H9 (cell line): ENCODE measurements around the gene SLC25A20. TPM values are rescaled to one million over a fixed set of nuclear protein-coding genes. Genes with fewer than 3 reads are reported as not detected.

Experiments
- DNase-seq: peaks from one replicate; pipeline ENCODE4 v3.0.0-alpha.2; 2017
- H2AFZ ChIP-seq: one replicate; pipeline ENCODE4 v1.6.1; 2013; ENCODE audit warnings: mild to moderate bottlenecking, low read length, control low read depth, moderate library complexity
- H2AK5ac ChIP-seq: 2 replicates; pipeline ENCODE4 v1.6.1; 2013; ENCODE audit warnings: low read length, control low read depth, mixed read lengths; ENCODE audit not compliant: insufficient read length
- H2BK120ac ChIP-seq: one replicate; pipeline ENCODE4 v1.6.1; 2013; ENCODE audit warnings: low read depth, mild to moderate bottlenecking, low read length, control low read depth, inconsistent platforms; ENCODE audit not compliant: poor library complexity, severe bottlenecking
- H2BK12ac ChIP-seq: 2 replicates; pipeline ENCODE4 v1.6.1; 2013; ENCODE audit warnings: low read length, control low read depth, mixed read lengths, low read depth; ENCODE audit not compliant: insufficient read length
- H2BK15ac ChIP-seq: 2 replicates; pipeline ENCODE4 v1.6.1; 2013; ENCODE audit warnings: low read depth, low read length, control low read depth
- H2BK20ac ChIP-seq: one replicate; pipeline ENCODE4 v1.6.1; 2013; ENCODE audit warnings: low read depth, mild to moderate bottlenecking, low read length, control low read depth, inconsistent platforms; ENCODE audit not compliant: poor library complexity, severe bottlenecking
- H2BK5ac ChIP-seq: 2 replicates; pipeline ENCODE4 v1.6.1; 2013; ENCODE audit warnings: low read length, control low read depth, mixed read lengths; ENCODE audit not compliant: insufficient read length
- H3K14ac ChIP-seq: 2 replicates; pipeline ENCODE4 v1.6.1; 2013; ENCODE audit warnings: low read length, control low read depth; ENCODE audit not compliant: insufficient read depth
- H3K18ac ChIP-seq: 2 replicates; pipeline ENCODE4 v1.6.1; 2013; ENCODE audit warnings: low read depth, mild to moderate bottlenecking, mixed read lengths, low read length, control low read depth; ENCODE audit not compliant: insufficient read length
- H3K23ac ChIP-seq: 2 replicates; pipeline ENCODE4 v1.6.1; 2013; ENCODE audit warnings: low read length, control low read depth, mixed read lengths, low read depth; ENCODE audit not compliant: insufficient read length
- H3K23me2 ChIP-seq: 2 replicates; pipeline ENCODE4 v1.6.1; 2013; ENCODE audit warnings: low read depth, mild to moderate bottlenecking, mixed read lengths, low read length, control low read depth; ENCODE audit not compliant: insufficient read length, poor library complexity, severe bottlenecking
- H3K27ac ChIP-seq: 2 replicates; pipeline ENCODE4 v1.5.1; 2013; ENCODE audit warnings: low read length, control low read depth, mixed read lengths, low read depth; ENCODE audit not compliant: insufficient read length
- H3K27me3 ChIP-seq: 2 replicates; pipeline ENCODE4 v1.6.1; 2013; ENCODE audit warnings: low read length, control low read depth, inconsistent platforms; ENCODE audit not compliant: insufficient read depth
- H3K4ac ChIP-seq: 2 replicates; pipeline ENCODE4 v1.6.1; 2013; ENCODE audit warnings: low read depth, mild to moderate bottlenecking, control low read depth, inconsistent platforms, low read length, moderate library complexity
- H3K4me1 ChIP-seq: 2 replicates; pipeline ENCODE4 v1.6.1; 2013; ENCODE audit warnings: low read length, control low read depth, inconsistent platforms; ENCODE audit not compliant: insufficient read depth
- H3K4me2 ChIP-seq: 2 replicates; pipeline ENCODE4 v1.6.1; 2013; ENCODE audit warnings: low read length, control low read depth, mixed read lengths; ENCODE audit not compliant: insufficient read length, insufficient read depth
- H3K56ac ChIP-seq: 2 replicates; pipeline ENCODE4 v1.6.1; 2013; ENCODE audit warnings: low read depth, mild to moderate bottlenecking, mixed read lengths, low read length, control low read depth; ENCODE audit not compliant: insufficient read length
- H3K79me1 ChIP-seq: 2 replicates; pipeline ENCODE4 v1.6.1; 2013; ENCODE audit warnings: low read depth, mild to moderate bottlenecking, moderate library complexity, low read length, control low read depth, inconsistent platforms; ENCODE audit not compliant: insufficient read depth, poor library complexity, severe bottlenecking
- H3K79me2 ChIP-seq: 2 replicates; pipeline ENCODE4 v1.6.1; 2013; ENCODE audit warnings: low read length, control low read depth, inconsistent platforms; ENCODE audit not compliant: insufficient read depth
- H3K9ac ChIP-seq: 2 replicates; pipeline ENCODE4 v1.6.1; 2013; ENCODE audit warnings: low read length, control low read depth, mixed read lengths; ENCODE audit not compliant: insufficient read length; ENCODE audit errors: extremely low read depth
- H3K9me3 ChIP-seq: one replicate; pipeline ENCODE4 v1.6.1; 2013; ENCODE audit warnings: low read depth, low read length, inconsistent platforms; ENCODE audit not compliant: control insufficient read depth
- H3T11ph ChIP-seq: one replicate; pipeline ENCODE4 v1.6.1; 2013; ENCODE audit warnings: mild to moderate bottlenecking, low read length, control low read depth, inconsistent platforms
- H4K20me1 ChIP-seq: one replicate; pipeline ENCODE4 v1.6.1; 2013; ENCODE audit not compliant: control insufficient read depth, insufficient read length, insufficient read depth
- H4K5ac ChIP-seq: 2 replicates; pipeline ENCODE4 v1.6.1; 2013; ENCODE audit warnings: low read depth, mild to moderate bottlenecking, mixed read lengths, low read length, control low read depth; ENCODE audit not compliant: insufficient read length
- H4K8ac ChIP-seq: replicated peaks from 2 replicates; pipeline ENCODE4 v1.6.1; 2013; ENCODE audit warnings: low read length, control low read depth, mixed read lengths, low read depth; ENCODE audit not compliant: insufficient read length
- H4K91ac ChIP-seq: 2 replicates; pipeline ENCODE4 v1.6.1; 2013; ENCODE audit warnings: low read depth, mild to moderate bottlenecking, moderate library complexity, mixed read lengths, low read length, control low read depth; ENCODE audit not compliant: insufficient read length
- H3K27ac Mint-ChIP-seq, 3 experiments: 2 replicates in 2 of 3; 3 replicates in 1 of 3; pipeline ENCODE4 v1.8.0; 2020 to 2021; ENCODE audit warnings: mixed read lengths in 3 of 3, mild to moderate bottlenecking in 1 of 3, moderate library complexity in 1 of 3
- H3K27me3 Mint-ChIP-seq: 2 replicates; pipeline ENCODE4 v1.8.0; 2021; ENCODE audit warnings: low read depth, mild to moderate bottlenecking, moderate library complexity, mixed read lengths
- H3K36me3 Mint-ChIP-seq, 3 experiments: 2 replicates in 2 of 3; 3 replicates in 1 of 3; pipeline ENCODE4 v1.8.0; 2020 to 2021; ENCODE audit warnings: low read depth in 3 of 3, mixed read lengths in 3 of 3; ENCODE audit not compliant: insufficient read depth in 1 of 3
- H3K4me1 Mint-ChIP-seq, 2 experiments: 2 replicates each; pipeline ENCODE4 v1.8.0; 2020; ENCODE audit warnings: mixed read lengths in 2 of 2
- H3K4me3 Mint-ChIP-seq, 2 experiments: 2 replicates in 1 of 2; 3 replicates in 1 of 2; pipeline ENCODE4 v1.8.0; 2020 to 2021; ENCODE audit warnings: mild to moderate bottlenecking in 2 of 2, mixed read lengths in 2 of 2, moderate library complexity in 1 of 2
- H3K9me3 Mint-ChIP-seq, 2 experiments: 2 replicates in 1 of 2; 3 replicates in 1 of 2; pipeline ENCODE4 v1.8.0; 2020; ENCODE audit warnings: mild to moderate bottlenecking in 2 of 2, mixed read lengths in 2 of 2, moderate library complexity in 1 of 2
- WGBS: extraction: QIAGEN DNeasy Blood & Tissue Kit; methylation state at CpG from one replicate; pipeline ENCODE4 v1.1.7; 2013; ENCODE audit warnings: missing lambda C conversion rate, low lambda C conversion rate, mixed read lengths; ENCODE audit not compliant: insufficient read length; ENCODE audit errors: extremely low coverage; 5-methylcytosine and 5-hydroxymethylcytosine counted together
- total RNA-seq: library from RNA; stranded (reverse); gene quantifications from 2 replicates; pipeline ENCODE4 v1.2.1, GENCODE V29; 2021
- TF ChIP-seq, protein P1 (sequence below): fragments of 200-600 bp; sonication (generic); conservative IDR thresholded peaks from 3 replicates; pipeline ENCODE4 v1.8.0; 2021; ENCODE audit warnings: antibody characterized with exemption, mild to moderate bottlenecking

Gene SLC25A20
- total RNA-seq, 1 experiment from 2014 or later = 7.4 TPM

DNA sequence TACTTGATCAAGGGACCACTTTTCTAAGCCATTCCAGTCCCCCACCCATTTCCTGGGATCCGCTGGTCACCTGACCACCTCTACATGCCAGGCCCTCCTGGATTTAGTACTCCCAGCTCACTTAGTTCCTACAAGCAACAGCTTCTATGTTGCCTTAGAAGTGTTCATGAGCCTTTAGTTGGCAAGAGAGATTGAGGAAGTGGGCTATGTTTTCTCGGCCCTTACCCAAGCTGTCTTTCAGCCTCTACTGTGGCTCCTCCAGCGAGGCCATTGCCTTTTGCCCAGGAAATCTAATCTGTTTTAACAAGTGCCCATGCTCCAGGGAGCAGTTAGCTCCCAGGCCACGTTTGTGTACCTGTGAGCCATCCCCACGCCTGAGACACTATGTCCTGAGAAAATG, 46.5 kb downstream of the SLC25A20 start:
- Histone ChIP-seq H2BK5ac (no peak overlapping the region), H3T11ph (no peak overlapping the region), H4K20me1 (no peaks in the 10 kb centered on the region), H3K4ac (no peak overlapping the region), H3K79me2 (no peaks in the 10 kb centered on the region), H3K56ac (no peak overlapping the region), H2AFZ (no peak overlapping the region), H3K23ac (no peak overlapping the region), H3K23me2 (peaks cover 5% of the 10 kb centered on the region), H2BK120ac (no peak overlapping the region), H2BK15ac (no peak overlapping the region), H3K9me3 (no peaks in the 10 kb centered on the region), H3K27me3 (no peaks in the 10 kb centered on the region), H4K8ac (no peak overlapping the region), H3K27ac (no peak overlapping the region), H3K4me1 (no peaks in the 10 kb centered on the region), H2BK12ac (no peak overlapping the region), H3K9ac (no peak overlapping the region), H2BK20ac (no peak overlapping the region), H3K18ac (no peak overlapping the region), H3K14ac (peak overlapping the region; percentile 25; the same call in 1 of the 2 replicates), H4K5ac (no peak overlapping the region), H3K4me2 (no peak overlapping the region), H3K79me1 (no peaks in the 10 kb centered on the region), H4K91ac (no peak overlapping the region), H2AK5ac (no peak overlapping the region)
- H3K36me3 Mint-ChIP-seq = no peaks in the 10 kb centered on the region
- peak overlapping the region in 2 of 3 experiments; percentile 49 to 86; a peak in 2 of 7 replicates for H3K27ac Mint-ChIP-seq
- no peak for DNase-seq
- H3K4me1 Mint-ChIP-seq = peaks cover 8 to 11% of the 10 kb centered on the region in 2 experiments
- H3K9me3 Mint-ChIP-seq = no peaks in the 10 kb centered on the region
- TF ChIP-seq, protein P1, sequence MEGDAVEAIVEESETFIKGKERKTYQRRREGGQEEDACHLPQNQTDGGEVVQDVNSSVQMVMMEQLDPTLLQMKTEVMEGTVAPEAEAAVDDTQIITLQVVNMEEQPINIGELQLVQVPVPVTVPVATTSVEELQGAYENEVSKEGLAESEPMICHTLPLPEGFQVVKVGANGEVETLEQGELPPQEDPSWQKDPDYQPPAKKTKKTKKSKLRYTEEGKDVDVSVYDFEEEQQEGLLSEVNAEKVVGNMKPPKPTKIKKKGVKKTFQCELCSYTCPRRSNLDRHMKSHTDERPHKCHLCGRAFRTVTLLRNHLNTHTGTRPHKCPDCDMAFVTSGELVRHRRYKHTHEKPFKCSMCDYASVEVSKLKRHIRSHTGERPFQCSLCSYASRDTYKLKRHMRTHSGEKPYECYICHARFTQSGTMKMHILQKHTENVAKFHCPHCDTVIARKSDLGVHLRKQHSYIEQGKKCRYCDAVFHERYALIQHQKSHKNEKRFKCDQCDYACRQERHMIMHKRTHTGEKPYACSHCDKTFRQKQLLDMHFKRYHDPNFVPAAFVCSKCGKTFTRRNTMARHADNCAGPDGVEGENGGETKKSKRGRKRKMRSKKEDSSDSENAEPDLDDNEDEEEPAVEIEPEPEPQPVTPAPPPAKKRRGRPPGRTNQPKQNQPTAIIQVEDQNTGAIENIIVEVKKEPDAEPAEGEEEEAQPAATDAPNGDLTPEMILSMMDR = no peak
- no peaks in the 10 kb centered on the region for H3K27me3 Mint-ChIP-seq
- no CpG with 5 or more reads among the region's 5 CpGs for WGBS
- H3K4me3 Mint-ChIP-seq = no peak overlapping the region
